ENCODE measurements around the gene MMP1. TPM values are rescaled to one million over a fixed set of nuclear protein-coding genes. Genes with fewer than 3 reads are reported as not detected.

MMP1 gene
- total and polyA plus RNA-seq, 2 of the 13 experiments (the other 11 are each of a cell fraction or from before 2014, with no cell fraction given), result 0.09 to 0.21 TPM

GRCh38 chr11:102813484-102813883 is 15.5 kb upstream of the MMP1 start:
- intact Hi-C loops (cut with micrococcal nuclease; ENCODE audit: unreplicated experiment) (no loop called here), in situ Hi-C loops (cut with HindIII; ENCODE audit: extremely low pct_ligation_motif_present, low pct_unique_long_range_greater_than_20kb) (no loop called here)
- ATAC-seq (no peak), FAIRE-seq (no peak), DNase-seq (ENCODE audit: low spot score) (no peak)
- H3K9ac ChIP-seq (ENCODE audit: insufficient read depth, low read depth, low read length), result no peak overlapping the region
- no peak overlapping the region for H2AFZ ChIP-seq (ENCODE audit: low read length)
- no peaks in the 10 kb centered on the region for H3K4me1 ChIP-seq (ENCODE audit: insufficient read depth, low read length)
- H3K4me3 ChIP-seq (replicated peaks in 1 of 3; ENCODE audit: insufficient read depth in 1 of 3, low read depth in 2 of 3, low read length in 3 of 3), result no peak overlapping the region
- H3K27ac ChIP-seq (ENCODE audit: extremely low read length, insufficient read depth, low read length), result no peak overlapping the region
- ChIA-PET POLR2A (no interaction called here), CTCF (ENCODE audit: low intra/inter-chr PET ratio, low total read pairs) (no interaction called here)
- H3K4me2 ChIP-seq (ENCODE audit: low read depth, low read length), result no peak overlapping the region
- 0% methylated on average over 1 of the region's 1 CpG for WGBS (ENCODE audit: low lambda C conversion rate)
- no TSS peak for BruUV-seq (replicated peaks)
- H3K79me2 ChIP-seq (ENCODE audit: insufficient read depth, low read length), result no peaks in the 10 kb centered on the region
- H3K9me3 ChIP-seq (ENCODE audit: low read length), result no peaks in the 10 kb centered on the region
- H4K20me1 ChIP-seq (ENCODE audit: insufficient read depth, low read length), result no peaks in the 10 kb centered on the region
- TF ChIP-seq ZNF615 (CRISPR knock-in tag; IDR thresholded peaks at IDR 0.05; ENCODE audit: borderline replicate concordance), result no peak
- no peak for TF ChIP-seq ZNF724P (CRISPR knock-in tag; IDR thresholded peaks at IDR 0.05; ENCODE audit: borderline replicate concordance)
- no peak for TF ChIP-seq BCL6 (CRISPR knock-in tag; IDR thresholded peaks at IDR 0.05)
- TF ChIP-seq TRIM22 (IDR thresholded peaks at IDR 0.05), result no peak
- TF ChIP-seq ZSCAN21 (CRISPR knock-in tag; IDR thresholded peaks at IDR 0.05; ENCODE audit: borderline replicate concordance), result no peak
- no peak for TF ChIP-seq HES4 (CRISPR knock-in tag; IDR thresholded peaks at IDR 0.05; ENCODE audit: borderline replicate concordance)
- TF ChIP-seq, protein P1, sequence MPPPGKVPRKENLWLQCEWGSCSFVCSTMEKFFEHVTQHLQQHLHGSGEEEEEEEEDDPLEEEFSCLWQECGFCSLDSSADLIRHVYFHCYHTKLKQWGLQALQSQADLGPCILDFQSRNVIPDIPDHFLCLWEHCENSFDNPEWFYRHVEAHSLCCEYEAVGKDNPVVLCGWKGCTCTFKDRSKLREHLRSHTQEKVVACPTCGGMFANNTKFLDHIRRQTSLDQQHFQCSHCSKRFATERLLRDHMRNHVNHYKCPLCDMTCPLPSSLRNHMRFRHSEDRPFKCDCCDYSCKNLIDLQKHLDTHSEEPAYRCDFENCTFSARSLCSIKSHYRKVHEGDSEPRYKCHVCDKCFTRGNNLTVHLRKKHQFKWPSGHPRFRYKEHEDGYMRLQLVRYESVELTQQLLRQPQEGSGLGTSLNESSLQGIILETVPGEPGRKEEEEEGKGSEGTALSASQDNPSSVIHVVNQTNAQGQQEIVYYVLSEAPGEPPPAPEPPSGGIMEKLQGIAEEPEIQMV (CRISPR knock-in tag; IDR thresholded peaks at IDR 0.05; ENCODE audit: low read depth), result no peak
- no peak for TF ChIP-seq ETS1 (CRISPR knock-in tag; IDR thresholded peaks at IDR 0.05)
- no peak for TF ChIP-seq ZNF558 (CRISPR knock-in tag; IDR thresholded peaks at IDR 0.05; ENCODE audit: borderline replicate concordance)
- no peak for TF ChIP-seq ZNF619 (CRISPR knock-in tag; IDR thresholded peaks at IDR 0.05)
- TF ChIP-seq LCORL (IDR thresholded peaks at IDR 0.05), result no peak
- TF ChIP-seq LCORL (CRISPR knock-in tag; IDR thresholded peaks at IDR 0.05), result no peak
- no peak for TF ChIP-seq ZNF605 (CRISPR knock-in tag; IDR thresholded peaks at IDR 0.05)
- no peak for TF ChIP-seq CCAR2 (optimal IDR thresholded peaks at IDR 0.05; ENCODE audit: low read depth, low read length)
- TF ChIP-seq NFE2 (CRISPR knock-in tag; IDR thresholded peaks at IDR 0.05), result no peak
- TF ChIP-seq HBP1 (CRISPR knock-in tag; IDR thresholded peaks at IDR 0.05; ENCODE audit: low read depth), result no peak
- no peaks in the 10 kb centered on the region for H3K27me3 ChIP-seq (ENCODE audit: control insufficient read depth in 1 of 2, insufficient read depth in 2 of 2, low read length in 2 of 2)
- no peaks in the 10 kb centered on the region for H3K36me3 ChIP-seq (replicated peaks in 1 of 2; ENCODE audit: control insufficient read depth in 1 of 2, insufficient read depth in 2 of 2, low read length in 2 of 2)

Data from HepG2 (cell line).